ENCODE data around the gene ELF4. TPM values are rescaled to one million over a fixed set of nuclear protein-coding genes. Genes with fewer than 3 reads are reported as not detected.

ELF4 gene
- total and polyA plus RNA-seq, 10 of the 15 experiments (the other 5 are each of a cell fraction or from before 2014, with no cell fraction given), result 4.0 to 36.7 (median 22.6) TPM

DNA sequence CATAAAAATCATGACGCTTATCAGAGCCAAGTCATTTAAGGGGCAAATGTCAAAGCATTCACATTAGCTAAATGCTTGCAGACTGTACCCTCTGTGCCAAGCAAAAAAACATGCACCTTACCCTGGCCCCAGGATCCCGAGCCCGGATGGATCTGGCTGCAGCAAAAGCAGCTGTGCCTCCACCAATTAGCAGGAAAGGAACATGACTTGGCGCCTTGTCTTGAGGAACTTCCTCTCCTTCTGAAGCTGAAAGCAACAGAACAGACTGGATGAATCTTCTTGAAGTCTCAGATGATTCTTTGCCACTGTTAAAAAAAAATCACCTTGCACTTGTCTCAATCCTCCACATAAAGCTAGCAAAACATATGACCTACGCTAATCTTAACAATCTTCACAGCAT lies 37.3 kb upstream of the ELF4 start:
- RAD21 ChIA-PET (ENCODE audit: unreplicated experiment), result no interaction called here
- no peak for FAIRE-seq

More for the DNA sequence above, 37.3 kb upstream of the ELF4 start:
- POLR2A ChIA-PET, result no interaction called here
- SMC1A ChIA-PET (ENCODE audit: uncharacterized antibody, unreplicated experiment), result interaction anchor here (0.8 to 1.8 kb wide), 5 partner anchors 9 to 537 kb away, joined by 3 to 8 read pairs (median 3); no protein-coding TSS in a partner anchor
- H3K79me2 ChIP-seq (ENCODE audit: control insufficient read depth, insufficient read depth, low read length), result no peaks in the 10 kb centered on the region
- ATAC-seq, result no peak
- no peak overlapping the region for H3K4me2 ChIP-seq (ENCODE audit: control insufficient read depth, insufficient read depth)
- intact Hi-C loops (cut with micrococcal nuclease; ENCODE audit: unreplicated experiment), result no loop called here
- TF ChIP-seq EGR1 (IDR thresholded peaks at IDR 0.05; ENCODE audit: borderline replicate concordance in 1 of 2, low read depth in 2 of 2, low read length in 2 of 2), result no peak
- no peak for TF ChIP-seq CREB1 (IDR thresholded peaks at IDR 0.05; ENCODE audit: low read depth)
- no peak for TF ChIP-seq NR2F1 (conservative IDR thresholded peaks at IDR 0.05)
- no peak for TF ChIP-seq SIX5 (IDR thresholded peaks at IDR 0.05; ENCODE audit: low read depth, low read length, severe bottlenecking)
- TF ChIP-seq NR2C2 (IDR thresholded peaks at IDR 0.05; ENCODE audit: borderline replicate concordance, control insufficient read depth, insufficient read length, low read depth), result no peak
- TF ChIP-seq YY1 (IDR thresholded peaks at IDR 0.05; ENCODE audit: low read depth, low read length), result no peak
- TF ChIP-seq STAT1 (conservative IDR thresholded peaks at IDR 0.05), result no peak
- TF ChIP-seq, protein P1, sequence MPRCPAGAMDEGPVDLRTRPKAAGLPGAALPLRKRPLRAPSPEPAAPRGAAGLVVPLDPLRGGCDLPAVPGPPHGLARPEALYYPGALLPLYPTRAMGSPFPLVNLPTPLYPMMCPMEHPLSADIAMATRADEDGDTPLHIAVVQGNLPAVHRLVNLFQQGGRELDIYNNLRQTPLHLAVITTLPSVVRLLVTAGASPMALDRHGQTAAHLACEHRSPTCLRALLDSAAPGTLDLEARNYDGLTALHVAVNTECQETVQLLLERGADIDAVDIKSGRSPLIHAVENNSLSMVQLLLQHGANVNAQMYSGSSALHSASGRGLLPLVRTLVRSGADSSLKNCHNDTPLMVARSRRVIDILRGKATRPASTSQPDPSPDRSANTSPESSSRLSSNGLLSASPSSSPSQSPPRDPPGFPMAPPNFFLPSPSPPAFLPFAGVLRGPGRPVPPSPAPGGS (IDR thresholded peaks at IDR 0.05; ENCODE audit: borderline replicate concordance, insufficient read depth, low read depth, low read length, poor library complexity, severe bottlenecking), result no peak
- no peak for TF ChIP-seq TARDBP (IDR thresholded peaks at IDR 0.05; ENCODE audit: borderline replicate concordance)
- no peak for TF ChIP-seq SP1 (IDR thresholded peaks at IDR 0.05; ENCODE audit: low read depth, low read length)
- TF ChIP-seq FOXM1 (IDR thresholded peaks at IDR 0.05; ENCODE audit: low read depth, low read length), result no peak
- TF ChIP-seq BRCA1 (IDR thresholded peaks at IDR 0.05; ENCODE audit: low read depth, low read length), result no peak
- TF ChIP-seq MTA2 (IDR thresholded peaks at IDR 0.05; ENCODE audit: low read depth), result no peak
- no peak for TF ChIP-seq POLR2A (IDR thresholded peaks at IDR 0.05; ENCODE audit: low read depth, low read length)
- TF ChIP-seq JUNB (IDR thresholded peaks at IDR 0.05), result no peak
- no peak for TF ChIP-seq ETV6 (conservative IDR thresholded peaks at IDR 0.05 in 1 of 2, IDR thresholded peaks at IDR 0.05 in 1 of 2; ENCODE audit: borderline replicate concordance in 1 of 2, low read depth in 1 of 2)
- no peak for TF ChIP-seq TCF7 (IDR thresholded peaks at IDR 0.05; ENCODE audit: borderline replicate concordance)
- TF ChIP-seq, protein P2, sequence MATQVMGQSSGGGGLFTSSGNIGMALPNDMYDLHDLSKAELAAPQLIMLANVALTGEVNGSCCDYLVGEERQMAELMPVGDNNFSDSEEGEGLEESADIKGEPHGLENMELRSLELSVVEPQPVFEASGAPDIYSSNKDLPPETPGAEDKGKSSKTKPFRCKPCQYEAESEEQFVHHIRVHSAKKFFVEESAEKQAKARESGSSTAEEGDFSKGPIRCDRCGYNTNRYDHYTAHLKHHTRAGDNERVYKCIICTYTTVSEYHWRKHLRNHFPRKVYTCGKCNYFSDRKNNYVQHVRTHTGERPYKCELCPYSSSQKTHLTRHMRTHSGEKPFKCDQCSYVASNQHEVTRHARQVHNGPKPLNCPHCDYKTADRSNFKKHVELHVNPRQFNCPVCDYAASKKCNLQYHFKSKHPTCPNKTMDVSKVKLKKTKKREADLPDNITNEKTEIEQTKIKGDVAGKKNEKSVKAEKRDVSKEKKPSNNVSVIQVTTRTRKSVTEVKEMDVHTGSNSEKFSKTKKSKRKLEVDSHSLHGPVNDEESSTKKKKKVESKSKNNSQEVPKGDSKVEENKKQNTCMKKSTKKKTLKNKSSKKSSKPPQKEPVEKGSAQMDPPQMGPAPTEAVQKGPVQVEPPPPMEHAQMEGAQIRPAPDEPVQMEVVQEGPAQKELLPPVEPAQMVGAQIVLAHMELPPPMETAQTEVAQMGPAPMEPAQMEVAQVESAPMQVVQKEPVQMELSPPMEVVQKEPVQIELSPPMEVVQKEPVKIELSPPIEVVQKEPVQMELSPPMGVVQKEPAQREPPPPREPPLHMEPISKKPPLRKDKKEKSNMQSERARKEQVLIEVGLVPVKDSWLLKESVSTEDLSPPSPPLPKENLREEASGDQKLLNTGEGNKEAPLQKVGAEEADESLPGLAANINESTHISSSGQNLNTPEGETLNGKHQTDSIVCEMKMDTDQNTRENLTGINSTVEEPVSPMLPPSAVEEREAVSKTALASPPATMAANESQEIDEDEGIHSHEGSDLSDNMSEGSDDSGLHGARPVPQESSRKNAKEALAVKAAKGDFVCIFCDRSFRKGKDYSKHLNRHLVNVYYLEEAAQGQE (IDR thresholded peaks at IDR 0.05; ENCODE audit: low read depth, low read length), result no peak
- no peak for DNase-seq (ENCODE audit: low read depth, low spot score)
- no peaks in the 10 kb centered on the region for H3K4me1 ChIP-seq (ENCODE audit: control insufficient read depth, insufficient read depth, low read length)
- H4K20me1 ChIP-seq (ENCODE audit: control insufficient read depth, insufficient read depth), result no peaks in the 10 kb centered on the region
- CTCF ChIA-PET, result interaction anchor here (0.8 to 5.1 kb wide), 5 partner anchors 9 to 68 kb away, joined by 3 to 28 read pairs (median 4); no protein-coding TSS in a partner anchor
- no peak overlapping the region for H3K4me3 ChIP-seq
- in situ Hi-C loops (cut with MboI), result no loop called here
- no peak overlapping the region for H2AFZ ChIP-seq (ENCODE audit: control insufficient read depth, low read depth, low read length)
- no peaks in the 10 kb centered on the region; a peak in 2 of 4 replicates for H3K36me3 ChIP-seq (ENCODE audit: control insufficient read depth in 2 of 2, insufficient read depth in 2 of 2, low read length in 1 of 2)
- 41% methylated on average over 5 of the region's 5 CpGs for WGBS (ENCODE audit: insufficient coverage, insufficient replicate concordance, low lambda C conversion rate, missing lambda C conversion rate)
- H3K9ac ChIP-seq (ENCODE audit: control insufficient read depth, insufficient read depth, low read length), result no peak overlapping the region
- no peaks in the 10 kb centered on the region for H3K9me3 ChIP-seq (replicated peaks; ENCODE audit: control insufficient read depth, insufficient read depth, low read length)
- no TSS peak for BruUV-seq (replicated peaks)
- no peaks in the 10 kb centered on the region for H3K27me3 ChIP-seq (replicated peaks in 1 of 2; ENCODE audit: control insufficient read depth in 2 of 2, insufficient read depth in 2 of 2, low read length in 1 of 2)
- H3K27ac ChIP-seq (ENCODE audit: control insufficient read depth, insufficient read depth), result no peak overlapping the region

All from GM12878 (cell line).